Panc1 (cell line): ENCODE measurements around the gene LRFN2. TPM values are rescaled to one million over a fixed set of nuclear protein-coding genes. Genes with fewer than 3 reads are reported as not detected.

ENCODE experiments used
- ATAC-seq: fragments of 200-7000 bp; cut with Tn5 transposase; 2 replicates; pipeline ENCODE4 v1.9.1; 2020; ENCODE audit warnings: mild to moderate bottlenecking, moderate library complexity
- BruUV-seq: library from RNA; stranded (reverse); fragments of 400-500 nt; replicated peaks from 2 replicates; lab custom pipeline; 2021; lab: Mats Ljungman, UMichigan
- CTCF ChIA-PET: fragments of 300-600 bp; sonication (Branson Sonifier 250); formaldehyde crosslinking; loops from one replicate; lab custom pipeline; 2022; ENCODE audit warnings: antibody characterized with exemption; lab: Charles Lee
- POLR2A ChIA-PET: fragments of 300-600 bp; sonication (Branson Sonifier 250); formaldehyde crosslinking; loops from one replicate; lab custom pipeline; 2022; ENCODE audit warnings: antibody characterized with exemption; lab: Charles Lee
- DNase-seq: peaks from one replicate; pipeline ENCODE4 v3.0.0-alpha.2; 2010; ENCODE audit warnings: low read depth, low spot score
- H3K27ac ChIP-seq: 2 replicates; pipeline ENCODE4 v1.5.1; 2011; ENCODE audit warnings: mild to moderate bottlenecking, low read length, inconsistent platforms
- H3K27me3 ChIP-seq: fragments of 200-500 bp; sonication (Bioruptor generic); 2 replicates; pipeline ENCODE4 v1.6.0; 2014; ENCODE audit warnings: low read length, inconsistent platforms; ENCODE audit not compliant: control insufficient read depth, insufficient read depth
- H3K36me3 ChIP-seq: fragments of 200-500 bp; sonication (Bioruptor generic); 2 replicates; pipeline ENCODE4 v1.5.1; 2014; ENCODE audit warnings: inconsistent platforms, mild to moderate bottlenecking, low read length, moderate library complexity; ENCODE audit not compliant: control insufficient read depth, insufficient read depth
- H3K4me1 ChIP-seq: 2 replicates; pipeline ENCODE4 v1.5.1; 2011; ENCODE audit warnings: inconsistent platforms, mild to moderate bottlenecking, low read length, moderate library complexity; ENCODE audit not compliant: control insufficient read depth, insufficient read depth
- H3K4me3 ChIP-seq, 2 experiments: 2 replicates each; pipeline ENCODE4 v1.5.1; 2011 to 2012; ENCODE audit warnings: low read depth in 2 of 2, low read length in 2 of 2, mild to moderate bottlenecking in 2 of 2, inconsistent platforms in 1 of 2, moderate library complexity in 1 of 2
- H3K9me3 ChIP-seq: fragments of 200-500 bp; sonication (Bioruptor generic); 2 replicates; pipeline ENCODE4 v1.5.1; 2014; ENCODE audit warnings: low read depth, mild to moderate bottlenecking, inconsistent platforms, low read length, moderate library complexity; ENCODE audit not compliant: control insufficient read depth, insufficient read depth
- CTCF ChIP-seq: fragments of 450-650 bp; IDR thresholded peaks from 2 replicates; pipeline ENCODE4 v1.5.1; 2017; ENCODE audit warnings: mild to moderate bottlenecking
- POLR2AphosphoS5 ChIP-seq: IDR thresholded peaks from 2 replicates; pipeline ENCODE4 v1.6.1; 2012; ENCODE audit warnings: mild to moderate bottlenecking, low read depth, low read length, moderate library complexity
- REST ChIP-seq, 2 experiments: IDR thresholded peaks; 2 replicates each; pipeline ENCODE4 v1.6.1; 2011 to 2012; ENCODE audit warnings: low read depth in 2 of 2, control low read depth in 1 of 2, low read length in 1 of 2, mild to moderate bottlenecking in 1 of 2, moderate library complexity in 1 of 2; ENCODE audit not compliant: insufficient read depth in 1 of 2
- SIN3A ChIP-seq: IDR thresholded peaks from 2 replicates; pipeline ENCODE4 v1.6.1; 2012; ENCODE audit warnings: low read depth, mild to moderate bottlenecking, low read length, moderate library complexity, borderline replicate concordance; ENCODE audit not compliant: insufficient read depth
- TCF7L2 ChIP-seq: IDR thresholded peaks from 2 replicates; pipeline ENCODE4 v1.6.1; 2011; ENCODE audit warnings: mild to moderate bottlenecking, low read depth, low read length, inconsistent platforms
- in situ Hi-C: cut with HindIII; loops from 2 replicates; pipeline ENCODE4 v1.10.0; 2016; ENCODE audit warnings: low sequenced_read_pairs, low pct_unique_long_range_greater_than_20kb
- intact Hi-C: fragments of 100-400 bp; cut with micrococcal nuclease; formaldehyde crosslinking; loops from one replicate; pipeline ENCODE4 v1.10.0; 2022; ENCODE audit not compliant: unreplicated experiment
- total RNA-seq: library from RNA; stranded (reverse); gene quantifications from one replicate; pipeline ENCODE4 v1.2.1, GENCODE V29; 2021; ENCODE audit not compliant: unreplicated experiment

The LRFN2 gene
- total RNA-seq, 1 experiment from 2014 or later: 0.05 TPM

- POLR2A ChIA-PET: no interaction called here
- DNase-seq (no peak), ATAC-seq (no peak)
- no peaks in the 10 kb centered on the region for H3K27me3 ChIP-seq
- intact Hi-C loops (no loop called here), in situ Hi-C loops (no loop called here)
- H3K4me3 ChIP-seq: no peak overlapping the region
- H3K27ac ChIP-seq: no peak overlapping the region
- no peaks in the 10 kb centered on the region for H3K4me1 ChIP-seq
- no peaks in the 10 kb centered on the region for H3K36me3 ChIP-seq
- no peaks in the 10 kb centered on the region for H3K9me3 ChIP-seq
- BruUV-seq: no TSS peak
- CTCF ChIA-PET: no interaction called here
- no peak for TF ChIP-seq SIN3A
- TF ChIP-seq REST (IDR thresholded peaks at IDR 0.05; ENCODE audit: insufficient read depth in 1 of 2, low read depth in 2 of 2, low read length in 1 of 2): no peak
- no peak for TF ChIP-seq CTCF
- no peak for TF ChIP-seq TCF7L2
- TF ChIP-seq POLR2AphosphoS5: no peak
Observed at GRCh38 chr6:40419377-40419776, 167.8 kb downstream of the LRFN2 start.

GRCh38 chr6:40417031-40417430 is 170.1 kb downstream of the LRFN2 start:
- no TSS peak for BruUV-seq
- ChIA-PET POLR2A (no interaction called here), CTCF (no interaction called here)

More at GRCh38 chr6:40417031-40417430, 170.1 kb downstream of the LRFN2 start:
- H3K4me3 ChIP-seq: no peak overlapping the region
- H3K36me3 ChIP-seq: no peaks in the 10 kb centered on the region
- H3K9me3 ChIP-seq: no peaks in the 10 kb centered on the region
- no peaks in the 10 kb centered on the region for H3K27me3 ChIP-seq
- in situ Hi-C loops: no loop called here
- TF ChIP-seq REST (IDR thresholded peaks at IDR 0.05; ENCODE audit: insufficient read depth in 1 of 2, low read depth in 2 of 2, low read length in 1 of 2) (no peak), POLR2AphosphoS5 (no peak), SIN3A (no peak), CTCF (no peak), TCF7L2 (no peak)
- intact Hi-C loops: no loop called here
- no peaks in the 10 kb centered on the region for H3K4me1 ChIP-seq
- no peak for ATAC-seq
- no peak overlapping the region for H3K27ac ChIP-seq
- DNase-seq: no peak
